ENCODE data around the gene BARX1.

Gene BARX1

GRCh38 chr9:93917121-93917853 lies 37.9 kb downstream of the BARX1 start:
- no peak for DNase-seq (ENCODE audit: low read depth in 3 of 3)

GRCh38 chr9:93916358-93916757 lies 38.8 kb downstream of the BARX1 start:
- DNase-seq (ENCODE audit: low read depth in 3 of 3) = no peak

- no peak for DNase-seq (ENCODE audit: low read depth in 3 of 3)
These were observed 43.2 kb downstream of the BARX1 start for GRCh38 chr9:93911801-93912554.

- no peak for DNase-seq (ENCODE audit: low read depth in 3 of 3)
These were observed 43.9 kb downstream of the BARX1 start for GRCh38 chr9:93911136-93911745.

- no peak for DNase-seq (ENCODE audit: low read depth in 3 of 3)
These were observed 44.6 kb downstream of the BARX1 start for GRCh38 chr9:93910598-93910997.

- no peak for DNase-seq (ENCODE audit: low read depth in 3 of 3)
These were observed 45.0 kb downstream of the BARX1 start for GRCh38 chr9:93910196-93910595.

- DNase-seq (ENCODE audit: low read depth in 3 of 3) = no peak
These were observed 45.9 kb downstream of the BARX1 start for GRCh38 chr9:93909242-93909616.

- DNase-seq (ENCODE audit: low read depth in 3 of 3) = no peak
These were observed 46.4 kb downstream of the BARX1 start for GRCh38 chr9:93908591-93909241.

GRCh38 chr9:93907551-93908199 lies 47.5 kb downstream of the BARX1 start:
- no peak for DNase-seq (ENCODE audit: low read depth in 3 of 3)

- DNase-seq (ENCODE audit: low read depth in 3 of 3) = no peak
These were observed 48.8 kb downstream of the BARX1 start for GRCh38 chr9:93906195-93906880.

- DNase-seq (ENCODE audit: low read depth in 3 of 3) = no peak
These were observed 49.6 kb downstream of the BARX1 start for GRCh38 chr9:93905473-93906133.

GRCh38 chr9:93904649-93905472 lies 50.3 kb downstream of the BARX1 start:
- DNase-seq (ENCODE audit: low read depth in 3 of 3) = no peak

GRCh38 chr9:93903886-93904648 lies 51.1 kb downstream of the BARX1 start:
- DNase-seq (ENCODE audit: low read depth in 3 of 3) = no peak

GRCh38 chr9:93902780-93903655 lies 52.1 kb downstream of the BARX1 start:
- no peak for DNase-seq (ENCODE audit: low read depth in 3 of 3)

GRCh38 chr9:93902051-93902779 lies 52.9 kb downstream of the BARX1 start:
- DNase-seq (ENCODE audit: low read depth in 3 of 3) = no peak

Measured in stimulated activated CD4-positive, alpha-beta T cell treated with anti-CD3 and anti-CD28 coated beads, TNF-alpha, amount 100 ng/mL, for 24 hours (primary cell).